HepG2 (cell line): ENCODE results near the gene LURAP1L. TPM values are rescaled to one million over a fixed set of nuclear protein-coding genes. Genes with fewer than 3 reads are reported as not detected.

Experiments used
- ATAC-seq: fragments of 200-7000 bp; cut with Tn5 transposase; 3 replicates; pipeline ENCODE4 v1.9.1; 2020; ENCODE audit warnings: mild to moderate bottlenecking, moderate library complexity
- BruUV-seq: library from RNA; stranded (reverse); fragments of 400-500 nt; replicated peaks from 2 replicates; lab custom pipeline; 2021; lab: Mats Ljungman, UMichigan
- CTCF ChIA-PET: fragments of 300-600 bp; formaldehyde crosslinking; extraction: SDS; loops from one replicate; lab custom pipeline; 2021; ENCODE audit warnings: low total read pairs, inconsistent platforms, low intra/inter-chr PET ratio; lab: Yijun Ruan, JAX
- POLR2A ChIA-PET: fragments of 350-600 bp; sonication (Branson Sonifier 250); formaldehyde crosslinking; loops from one replicate; lab custom pipeline; 2020; ENCODE audit warnings: antibody characterized with exemption, inconsistent platforms; lab: Yijun Ruan, JAX
- DNase-seq: peaks from one replicate; pipeline ENCODE4 v3.0.0-alpha.2; 2015; ENCODE audit warnings: low spot score
- FAIRE-seq: peaks from 3 replicates; lab custom pipeline; 2011; peaks lifted over from hg19 to GRCh38; lab: Jason Lieb, UNC
- H2AFZ ChIP-seq: one replicate; pipeline ENCODE4 v1.6.1; 2011; ENCODE audit warnings: low read length, inconsistent platforms
- H3K27ac ChIP-seq: fragments of 300-600 bp; 3 replicates; pipeline ENCODE4 v1.8.0; 2011; ENCODE audit warnings: mixed run types, mild to moderate bottlenecking, mixed read lengths, low read length, inconsistent platforms; ENCODE audit not compliant: insufficient read depth; ENCODE audit errors: extremely low read length
- H3K27me3 ChIP-seq, 2 experiments: fragments of 200-600 bp in 1 of 2; 2 replicates in 1 of 2; 3 replicates in 1 of 2; pipeline versions ENCODE4 v1.6.0 to v1.8.0; 2011; ENCODE audit warnings: low read length in 2 of 2, mild to moderate bottlenecking in 2 of 2, moderate library complexity in 2 of 2, inconsistent platforms in 1 of 2; ENCODE audit not compliant: insufficient read depth in 2 of 2, control insufficient read depth in 1 of 2
- H3K36me3 ChIP-seq, 2 experiments: fragments of 200-600 bp in 1 of 2; replicated peaks in 1 of 2; 2 replicates in 1 of 2; 3 replicates in 1 of 2; pipeline versions ENCODE4 v1.5.1 to v1.8.0; 2011; ENCODE audit warnings: low read length in 2 of 2, inconsistent platforms in 1 of 2; ENCODE audit not compliant: insufficient read depth in 2 of 2, control insufficient read depth in 1 of 2
- H3K4me1 ChIP-seq: 2 replicates; pipeline ENCODE4 v1.5.1; 2012; ENCODE audit warnings: low read length, inconsistent platforms; ENCODE audit not compliant: insufficient read depth
- H3K4me2 ChIP-seq: 2 replicates; pipeline ENCODE4 v1.6.0; 2011; ENCODE audit warnings: low read depth, low read length, inconsistent platforms
- H3K4me3 ChIP-seq, 3 experiments: fragments of 200-600 bp in 1 of 3; sonication (generic), shearing (Covaris generic) in 1 of 3; replicated peaks in 1 of 3; 2 replicates each; pipeline ENCODE4 v1.5.1; 2011 to 2016; ENCODE audit warnings: low read length in 3 of 3, inconsistent platforms in 2 of 3, low read depth in 2 of 3, mild to moderate bottlenecking in 2 of 3, control low read depth in 1 of 3, mixed read lengths in 1 of 3; ENCODE audit not compliant: insufficient read depth in 1 of 3
- H3K79me2 ChIP-seq: one replicate; pipeline ENCODE4 v1.6.1; 2011; ENCODE audit warnings: low read length, inconsistent platforms; ENCODE audit not compliant: insufficient read depth
- H3K9ac ChIP-seq: 2 replicates; pipeline ENCODE4 v1.6.0; 2011; ENCODE audit warnings: mild to moderate bottlenecking, low read depth, low read length, inconsistent platforms; ENCODE audit not compliant: insufficient read depth
- H3K9me3 ChIP-seq: 2 replicates; pipeline ENCODE4 v1.5.1; 2012; ENCODE audit warnings: mild to moderate bottlenecking, low read length
- H4K20me1 ChIP-seq: 2 replicates; pipeline ENCODE4 v1.6.0; 2011; ENCODE audit warnings: inconsistent platforms, mild to moderate bottlenecking, low read length, moderate library complexity; ENCODE audit not compliant: insufficient read depth
- BCL6 ChIP-seq: IDR thresholded peaks from 2 replicates; pipeline ENCODE4 v1.6.1; 2016; ENCODE audit warnings: missing genetic modification reagents, missing compliant biosample characterization
- IRF2 ChIP-seq: IDR thresholded peaks from 2 replicates; pipeline ENCODE4 v1.6.1; 2018; ENCODE audit warnings: missing genetic modification reagents, missing compliant biosample characterization
- RARA ChIP-seq: IDR thresholded peaks from 2 replicates; pipeline ENCODE4 v1.6.1; 2016; ENCODE audit warnings: missing genetic modification reagents, missing compliant biosample characterization
- RNF2 ChIP-seq: fragments of 450-650 bp; conservative IDR thresholded peaks from 2 replicates; pipeline ENCODE4 v1.6.1; 2016; ENCODE audit warnings: low read depth
- TCF12 ChIP-seq, 2 experiments: fragments of 450-650 bp in 1 of 2; sonication (generic) in 1 of 2; formaldehyde crosslinking in 1 of 2; IDR thresholded peaks; 2 replicates each; pipeline versions ENCODE4 v1.6.1 to v1.8.0; 2017 to 2022; ENCODE audit warnings: antibody characterized with exemption in 1 of 2, mild to moderate bottlenecking in 1 of 2, missing genetic modification reagents in 1 of 2, moderate library complexity in 1 of 2
- YEATS2 ChIP-seq: sonication (generic); formaldehyde crosslinking; IDR thresholded peaks from 2 replicates; pipeline ENCODE4 v1.4.0; 2020; ENCODE audit warnings: missing genetic modification reagents, borderline replicate concordance
- ZMYM3 ChIP-seq: sonication (generic); formaldehyde crosslinking; IDR thresholded peaks from 2 replicates; pipeline ENCODE4 v1.5.1; 2020; ENCODE audit warnings: mild to moderate bottlenecking, missing genetic modification reagents
- ZNF230 ChIP-seq: sonication (generic); formaldehyde crosslinking; IDR thresholded peaks from 2 replicates; pipeline ENCODE4 v1.4.0; 2020; ENCODE audit warnings: mild to moderate bottlenecking, missing genetic modification reagents
- ZNF232 ChIP-seq: sonication (generic); formaldehyde crosslinking; IDR thresholded peaks from 2 replicates; pipeline ENCODE4 v1.4.0; 2020; ENCODE audit warnings: missing genetic modification reagents, borderline replicate concordance
- ZNF24 ChIP-seq: fragments of 450-650 bp; IDR thresholded peaks from 2 replicates; pipeline ENCODE4 v1.6.1; 2017; ENCODE audit warnings: antibody characterized with exemption, mild to moderate bottlenecking
- ZNF329 ChIP-seq: sonication (generic); formaldehyde crosslinking; IDR thresholded peaks from 2 replicates; pipeline ENCODE4 v1.9.0; 2021; ENCODE audit warnings: low read depth, mild to moderate bottlenecking, missing genetic modification reagents
- ZNF496 ChIP-seq: sonication (generic); formaldehyde crosslinking; IDR thresholded peaks from 2 replicates; pipeline ENCODE4 v1.8.1; 2023; ENCODE audit warnings: mild to moderate bottlenecking, moderate library complexity, missing genetic modification reagents; ENCODE audit not compliant: insufficient replicate concordance
- ZNF598 ChIP-seq: sonication (generic); formaldehyde crosslinking; IDR thresholded peaks from 2 replicates; pipeline ENCODE4 v1.5.1; 2020; ENCODE audit warnings: mild to moderate bottlenecking, missing genetic modification reagents, borderline replicate concordance
- ZNF616 ChIP-seq: sonication (generic); formaldehyde crosslinking; IDR thresholded peaks from 2 replicates; pipeline ENCODE4 v1.5.0; 2020; ENCODE audit warnings: low read depth, mild to moderate bottlenecking, missing genetic modification reagents
- ZNF652 ChIP-seq: IDR thresholded peaks from 2 replicates; pipeline ENCODE4 v1.6.1; 2016; ENCODE audit warnings: low read depth, borderline replicate concordance
- ZNF670 ChIP-seq: sonication (generic); formaldehyde crosslinking; IDR thresholded peaks from 2 replicates; pipeline ENCODE4 v1.8.0; 2022; ENCODE audit warnings: mild to moderate bottlenecking, missing genetic modification reagents, borderline replicate concordance
- ZNF674 ChIP-seq: sonication (generic); formaldehyde crosslinking; IDR thresholded peaks from 2 replicates; pipeline ENCODE4 v1.5.0; 2020; ENCODE audit warnings: low read depth, mild to moderate bottlenecking, missing genetic modification reagents
- ZNF724P ChIP-seq: sonication (generic); formaldehyde crosslinking; IDR thresholded peaks from 2 replicates; pipeline ENCODE4 v1.8.0; 2022; ENCODE audit warnings: missing genetic modification reagents, borderline replicate concordance
- WGBS: methylation state at CpG from one replicate; pipeline ENCODE4 v1.1.6; 2017; ENCODE audit warnings: low lambda C conversion rate; 5-methylcytosine and 5-hydroxymethylcytosine counted together
- in situ Hi-C: cut with HindIII; loops from 2 replicates; pipeline ENCODE4 v1.10.0; 2017; ENCODE audit warnings: low pct_unique_long_range_greater_than_20kb; ENCODE audit not compliant: extremely low pct_ligation_motif_present
- intact Hi-C: fragments of 100-400 bp; cut with micrococcal nuclease; formaldehyde crosslinking; loops from one replicate; pipeline ENCODE4 v1.10.0; 2022; ENCODE audit not compliant: unreplicated experiment
- polyA plus RNA-seq, 8 experiments: library from polyadenylated mRNA; depleted of rRNA in 3 of 8; stranded (reverse) in 7 of 8; unstranded in 1 of 8; fragments of >200 nt; fragmentation: Illumina TruSeq in 4 of 8; extraction: Trizol in 4 of 8; gene quantifications; 2 replicates each; pipeline versions ENCODE4 v1.2.1 to v1.2.3, GENCODE V29; 2011 to 2016; ENCODE audit warnings: low read depth in 4 of 8, missing spikeins in 1 of 8, mixed read lengths in 1 of 8; ENCODE audit not compliant: insufficient read depth in 1 of 8
- total RNA-seq, 5 experiments: library from RNA; depleted of rRNA; stranded (reverse); fragments of >200 nt; fragmentation: Illumina TruSeq; extraction: Trizol; gene quantifications; 2 replicates each; pipeline ENCODE4 v1.2.3, GENCODE V29; 2016; ENCODE audit warnings: low read depth in 1 of 5
- TF ChIP-seq, protein P1 (sequence below): IDR thresholded peaks from 2 replicates; pipeline ENCODE4 v1.6.1; 2016

Gene LURAP1L
- total and polyA plus RNA-seq, 2 of the 13 experiments (the other 11 are each of a cell fraction or from before 2014, with no cell fraction given): 6.7 to 16.6 TPM

DNA sequence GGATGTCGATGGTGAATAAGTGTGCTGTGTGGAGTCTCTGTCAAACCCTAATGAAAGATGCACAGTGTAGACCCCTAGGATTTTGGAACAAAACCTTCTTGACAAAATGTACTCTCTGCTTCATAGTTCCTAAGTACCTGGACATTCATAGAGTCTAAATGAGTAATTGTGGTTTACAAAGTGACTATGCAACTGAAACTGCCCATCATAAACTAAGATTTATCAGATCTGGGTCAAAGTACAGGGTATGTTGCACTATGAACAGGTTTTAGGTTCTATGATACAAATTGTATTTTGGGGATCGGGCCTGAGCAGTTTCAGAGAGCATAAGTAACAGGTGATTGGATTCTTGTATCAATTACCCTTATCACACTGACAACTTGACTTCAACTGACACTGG is 79.4 kb downstream of the LURAP1L start:
- TF ChIP-seq YEATS2 (CRISPR knock-in tag) (no peak), ZNF616 (CRISPR knock-in tag) (no peak), ZNF496 (CRISPR knock-in tag) (no peak), RARA (CRISPR knock-in tag) (no peak), TCF12 (IDR thresholded peaks at IDR 0.05) (no peak), TCF12 (CRISPR knock-in tag; IDR thresholded peaks at IDR 0.05) (no peak), ZNF724P (CRISPR knock-in tag) (no peak), ZNF232 (no peak), ZNF230 (no peak), ZNF652 (CRISPR knock-in tag) (no peak), RNF2 (no peak), ZNF670 (CRISPR knock-in tag) (no peak), ZMYM3 (CRISPR knock-in tag) (no peak), ZNF329 (CRISPR knock-in tag) (no peak), IRF2 (CRISPR knock-in tag) (no peak), ZNF598 (no peak), ZNF24 (no peak), ZNF674 (CRISPR knock-in tag) (no peak), BCL6 (CRISPR knock-in tag) (no peak)
- TF ChIP-seq, protein P1, sequence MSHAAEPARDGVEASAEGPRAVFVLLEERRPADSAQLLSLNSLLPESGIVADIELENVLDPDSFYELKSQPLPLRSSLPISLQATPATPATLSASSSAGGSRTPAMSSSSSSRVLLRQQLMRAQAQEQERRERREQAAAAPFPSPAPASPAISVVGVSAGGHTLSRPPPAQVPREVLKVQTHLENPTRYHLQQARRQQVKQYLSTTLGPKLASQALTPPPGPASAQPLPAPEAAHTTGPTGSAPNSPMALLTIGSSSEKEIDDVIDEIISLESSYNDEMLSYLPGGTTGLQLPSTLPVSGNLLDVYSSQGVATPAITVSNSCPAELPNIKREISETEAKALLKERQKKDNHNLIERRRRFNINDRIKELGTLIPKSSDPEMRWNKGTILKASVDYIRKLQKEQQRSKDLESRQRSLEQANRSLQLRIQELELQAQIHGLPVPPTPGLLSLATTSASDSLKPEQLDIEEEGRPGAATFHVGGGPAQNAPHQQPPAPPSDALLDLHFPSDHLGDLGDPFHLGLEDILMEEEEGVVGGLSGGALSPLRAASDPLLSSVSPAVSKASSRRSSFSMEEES (CRISPR knock-in tag): no peak
- no peak for FAIRE-seq
- no peak overlapping the region for H3K4me2 ChIP-seq
- in situ Hi-C loops (no loop called here), intact Hi-C loops (no loop called here)
- H3K36me3 ChIP-seq: no peaks in the 10 kb centered on the region
- ChIA-PET POLR2A (no interaction called here), CTCF (no interaction called here)
- H3K9ac ChIP-seq: no peak overlapping the region
- no peaks in the 10 kb centered on the region for H4K20me1 ChIP-seq
- 30% methylated on average over 2 of the region's 2 CpGs for WGBS
- no TSS peak for BruUV-seq
- ATAC-seq: no peak
- no peaks in the 10 kb centered on the region for H3K9me3 ChIP-seq
- no peak overlapping the region for H3K27ac ChIP-seq
- H3K4me1 ChIP-seq: no peaks in the 10 kb centered on the region
- H2AFZ ChIP-seq: no peak overlapping the region
- DNase-seq: no peak
- H3K27me3 ChIP-seq: no peaks in the 10 kb centered on the region
- H3K79me2 ChIP-seq: no peaks in the 10 kb centered on the region
- no peak overlapping the region for H3K4me3 ChIP-seq
